CD4-positive, alpha-beta T cell (primary cell): ENCODE results near the gene COA5. TPM values are rescaled to one million over a fixed set of nuclear protein-coding genes. Genes with fewer than 3 reads are reported as not detected.
A peak's percentile ranks its signal among the peaks of the same experiment; 100 is the strongest.

ENCODE experiments used
- ATAC-seq: fragments of 200-7000 bp; cut with Tn5 transposase; one replicate; pipeline ENCODE4 v1.10.0; 2022; ENCODE audit warnings: mild to moderate bottlenecking; ENCODE audit not compliant: poor library complexity
- CTCF ChIA-PET: fragments of 350-600 bp; sonication (Branson Sonifier 250); formaldehyde crosslinking; loops from one replicate; lab custom pipeline; 2021; ENCODE audit warnings: antibody characterized with exemption, inconsistent platforms; lab: Charles Lee
- POLR2A ChIA-PET: fragments of 350-600 bp; sonication (Branson Sonifier 250); formaldehyde crosslinking; loops from one replicate; lab custom pipeline; 2021; ENCODE audit warnings: antibody characterized with exemption, inconsistent platforms; lab: Charles Lee
- DNase-seq, 14 experiments: peaks; one replicate each; pipeline ENCODE4 v3.0.0-alpha.2; 2013 to 2020; ENCODE audit warnings: mixed read lengths in 2 of 14
- H3K27ac ChIP-seq, 2 donors: one replicate each; pipeline versions ENCODE4 v1.5.1 to v1.7.0; 2013; ENCODE audit warnings: low read length in 2 of 2, low read depth in 1 of 2, mild to moderate bottlenecking in 1 of 2
- H3K27me3 ChIP-seq, 2 experiments: 1 replicate in 1 of 2; 2 replicates in 1 of 2; pipeline versions ENCODE4 v1.6.1 to v1.7.0; 2013; ENCODE audit warnings: low read length in 2 of 2, control low read depth in 1 of 2, mild to moderate bottlenecking in 1 of 2, moderate library complexity in 1 of 2; ENCODE audit not compliant: insufficient read depth in 2 of 2, control insufficient read depth in 1 of 2
- H3K36me3 ChIP-seq: one replicate; pipeline ENCODE4 v1.6.1; 2013; ENCODE audit warnings: low read length, control low read depth; ENCODE audit not compliant: insufficient read depth
- H3K4me1 ChIP-seq: one replicate; pipeline ENCODE4 v1.6.1; 2013; ENCODE audit warnings: low read length, control low read depth; ENCODE audit not compliant: insufficient read depth
- H3K4me3 ChIP-seq: one replicate; pipeline ENCODE4 v1.5.1; 2013; ENCODE audit warnings: mild to moderate bottlenecking, low read length, moderate library complexity
- H3K9me3 ChIP-seq, 2 experiments: 1 replicate in 1 of 2; 2 replicates in 1 of 2; pipeline versions ENCODE4 v1.6.1 to v1.7.0; 2013; ENCODE audit warnings: low read length in 2 of 2, mild to moderate bottlenecking in 2 of 2, control low read depth in 1 of 2, moderate library complexity in 1 of 2; ENCODE audit not compliant: control insufficient read depth in 1 of 2, insufficient read depth in 1 of 2
- H3K27ac Mint-ChIP-seq: one replicate; pipeline ENCODE4 v1.8.0; 2020; ENCODE audit warnings: mixed read lengths
- H3K27me3 Mint-ChIP-seq: one replicate; pipeline ENCODE4 v1.8.0; 2021; ENCODE audit warnings: mixed read lengths
- H3K36me3 Mint-ChIP-seq: one replicate; pipeline ENCODE4 v1.8.0; 2021; ENCODE audit warnings: low read depth, mixed read lengths
- H3K4me1 Mint-ChIP-seq: one replicate; pipeline ENCODE4 v1.8.0; 2021; ENCODE audit warnings: low read depth, mixed read lengths
- H3K4me3 Mint-ChIP-seq: one replicate; pipeline ENCODE4 v1.8.0; 2020; ENCODE audit warnings: mild to moderate bottlenecking, mixed read lengths
- H3K9me3 Mint-ChIP-seq: one replicate; pipeline ENCODE4 v1.8.0; 2020; ENCODE audit warnings: mixed read lengths
- CTCF ChIP-seq: fragments of 200-600 bp; IDR thresholded peaks from one replicate; pipeline ENCODE4 v1.8.0; 2022; ENCODE audit warnings: antibody characterized with exemption, mild to moderate bottlenecking
- intact Hi-C, 2 experiments: fragments of 100-400 bp; cut with DNase I in 1 of 2; cut with micrococcal nuclease in 1 of 2; formaldehyde crosslinking; loops; one replicate each; pipeline versions ENCODE4 v1.15.1 to v1.9.0; 2023 to 2025; cut with DNase I, micrococcal nuclease
- polyA plus RNA-seq, 2 donors: library from polyadenylated mRNA; unstranded; fragments of 120-200 nt; gene quantifications; one replicate each; pipeline ENCODE4 v1.2.1, GENCODE V29; 2013
- total RNA-seq, 174 experiments: library from RNA in 2 of 174; stranded (reverse) in 2 of 174; gene quantifications; one replicate each; pipeline ENCODE4 v1.2.3 and lab custom pipeline; 2021 to 2026

Gene COA5
- 10 to 100 TPM; 29.2 to 30.1 TPM for total RNA-seq
- polyA plus RNA-seq (2013, experiment 1 of 2): 44.5 TPM
- polyA plus RNA-seq (2013, experiment 2 of 2): 32.5 TPM
- 15.1 to 63.0 (median 30.5) reads per million in 172 experiments for total RNA-seq (lab: John Stamatoyannopoulos, UW)

GRCh38 chr2:98608116-98608961, at the start of gene COA5, which contains the start of gene UNC50:
Gene COA5, minus strand, starts transcription at chr2:98608512. Its CDS starts 107 bp downstream, at chr2:98608405.
Gene UNC50, plus strand, starts transcription at chr2:98608589. Its CDS starts 1,171 bp downstream, at chr2:98609760.
- Histone ChIP-seq H3K4me1 (peaks cover 43% of the 10 kb centered on the region), H3K27me3 (no peaks in the 10 kb centered on the region), H3K27ac (peak within 1 kb of the TSS; percentile 87 to 91), H3K9me3 (no peaks in the 10 kb centered on the region), H3K36me3 (peaks cover 33% of the 10 kb centered on the region), H3K4me3 (peak within 1 kb of the TSS; percentile 77)
- DNase-seq: peak; percentile 84 to 95 (median 89)
- Mint-ChIP-seq H3K4me3 (peak within 1 kb of the TSS; percentile 85), H3K36me3 (peaks cover 72% of the 10 kb centered on the region), H3K4me1 (peaks cover 72% of the 10 kb centered on the region), H3K9me3 (no peaks in the 10 kb centered on the region), H3K27ac (peak within 1 kb of the TSS; percentile 89), H3K27me3 (no peaks in the 10 kb centered on the region)
- intact Hi-C loops: loop anchor here in 1 of 2 experiments (2.0 to 10.0 kb wide), 3 partner anchors 546 to 876 kb away; partner anchors contain the start of genes LIPT1, MITD1, MRPL30 and TSGA10
- ATAC-seq: peak; percentile 83
- ChIA-PET POLR2A (interaction anchor here (0.7 to 1.8 kb wide), 9 partner anchors 9 to 533 kb away, joined by 3 to 6 read pairs (median 4); partner anchors contain the start of gene C2orf15), CTCF (interaction anchor here (1.2 to 1.6 kb wide), 3 partner anchors 27 to 729 kb away, joined by 3 to 4 read pairs (median 4); partner anchors contain the start of genes EIF5B and TXNDC9)
- no peak for TF ChIP-seq CTCF

GRCh38 chr2:98656800-98657199, 48.5 kb upstream of the COA5 start:
- Mint-ChIP-seq H3K4me3 (peak overlapping the region; percentile 73), H3K36me3 (peaks cover 86% of the 10 kb centered on the region), H3K27ac (peak overlapping the region; percentile 92), H3K27me3 (no peaks in the 10 kb centered on the region), H3K4me1 (peaks cover 95% of the 10 kb centered on the region), H3K9me3 (no peaks in the 10 kb centered on the region)
- intact Hi-C loops: loop anchor here in 1 of 2 experiments (1.0 to 2.0 kb wide), 3 partner anchors 8 to 114 kb away; no protein-coding TSS in a partner anchor
- Histone ChIP-seq H3K4me1 (peaks cover 34% of the 10 kb centered on the region), H3K36me3 (peaks cover 28% of the 10 kb centered on the region), H3K27me3 (no peaks in the 10 kb centered on the region), H3K27ac (peak overlapping the region; percentile 68 to 79), H3K4me3 (no peak overlapping the region), H3K9me3 (no peaks in the 10 kb centered on the region)
- DNase-seq (peak in 9 of 14 experiments; percentile 12 to 75 (median 32)), ATAC-seq (peak; percentile 76)
- CTCF ChIA-PET: interaction anchor here (0.6 to 2.2 kb wide), 13 partner anchors 9 to 179 kb away, joined by 3 to 7 read pairs (median 3); partner anchors contain the start of gene MGAT4A
- no peak for TF ChIP-seq CTCF
- POLR2A ChIA-PET: interaction anchor here (0.6 to 9.5 kb wide), 12 partner anchors 8 to 498 kb away, joined by 3 to 141 read pairs (median 4); partner anchors contain the start of genes LIPT1, MGAT4A and TSGA10
